WI38 (cell line): ENCODE measurements around the gene CYP4V2.

ENCODE experiments used
- H3K4me3 ChIP-seq: 2 replicates; pipeline ENCODE4 v1.5.1; 2011; ENCODE audit warnings: low read depth, mild to moderate bottlenecking, control low read depth, low read length
- CTCF ChIP-seq: IDR thresholded peaks from 2 replicates; pipeline ENCODE4 v1.5.1; 2012; ENCODE audit warnings: low read depth, mild to moderate bottlenecking, control low read depth, low read length

Gene CYP4V2

GRCh38 chr4:186191200-186192065 lies at the start of gene CYP4V2:
Gene CYP4V2, plus strand, starts transcription at chr4:186191567. Its CDS starts 257 bp downstream, at chr4:186191824.
- peak within 1 kb of the TSS; percentile 82 for H3K4me3 ChIP-seq
- no peak for TF ChIP-seq CTCF

GRCh38 chr4:186144198-186144945 lies 47.0 kb upstream of the CYP4V2 start:
- no peak for TF ChIP-seq CTCF
- H3K4me3 ChIP-seq = peak overlapping the region; percentile 43

GRCh38 chr4:186144946-186145569 lies 46.3 kb upstream of the CYP4V2 start:
- TF ChIP-seq CTCF = no peak
- peak overlapping the region; percentile 47 for H3K4me3 ChIP-seq

GRCh38 chr4:186146458-186146857 lies 44.9 kb upstream of the CYP4V2 start:
- H3K4me3 ChIP-seq = no peak overlapping the region
- no peak for TF ChIP-seq CTCF

- no peak for TF ChIP-seq CTCF
- no peak overlapping the region for H3K4me3 ChIP-seq
Measured at GRCh38 chr4:186148336-186148975, 42.9 kb upstream of the CYP4V2 start.

- no peak overlapping the region for H3K4me3 ChIP-seq
- TF ChIP-seq CTCF = no peak
Measured at GRCh38 chr4:186149872-186150271, 41.5 kb upstream of the CYP4V2 start.
